PC-9 (cell line): ENCODE data around the gene FAT1. TPM values are rescaled to one million over a fixed set of nuclear protein-coding genes. Genes with fewer than 3 reads are reported as not detected.
A peak's percentile ranks its signal among the peaks of the same experiment; 100 is the strongest.

Source experiments
- BruUV-seq: library from RNA; stranded (reverse); fragments of 400-500 nt; replicated peaks from 2 replicates; lab custom pipeline; 2021; lab: Mats Ljungman, UMichigan
- CTCF ChIA-PET: fragments of 300-600 bp; sonication (Branson Sonifier 250); formaldehyde crosslinking; loops from one replicate; lab custom pipeline; 2022; ENCODE audit warnings: antibody characterized with exemption; lab: Charles Lee
- POLR2A ChIA-PET: fragments of 300-600 bp; sonication (Branson Sonifier 250); formaldehyde crosslinking; loops from one replicate; lab custom pipeline; 2022; ENCODE audit warnings: antibody characterized with exemption; ENCODE audit not compliant: unreplicated experiment; lab: Charles Lee
- DNase-seq, 2 experiments: peaks; one replicate each; pipeline versions ENCODE4 v3.0.0 to v3.0.0-alpha.2; 2015 to 2022; ENCODE audit warnings: mixed read lengths in 1 of 2
- H2AFZ ChIP-seq: fragments of 200-600 bp; sonication (generic); 2 replicates; pipeline ENCODE4 v1.8.1; 2017; ENCODE audit warnings: antibody characterized with exemption
- H3F3A ChIP-seq: fragments of 200-600 bp; sonication (generic); 2 replicates; pipeline ENCODE4 v1.8.1; 2017; ENCODE audit warnings: antibody characterized with exemption, mild to moderate bottlenecking, low read depth; ENCODE audit not compliant: insufficient read depth
- H3K27ac ChIP-seq: fragments of 200-600 bp; sonication (generic); 2 replicates; pipeline ENCODE4 v1.6.1; 2016; ENCODE audit warnings: mixed run types
- H3K27me3 ChIP-seq: fragments of 200-600 bp; sonication (generic); 2 replicates; pipeline ENCODE4 v1.6.1; 2016; ENCODE audit warnings: low read depth, mixed run types; ENCODE audit not compliant: insufficient read depth
- H3K36me3 ChIP-seq: fragments of 200-600 bp; sonication (generic); 2 replicates; pipeline ENCODE4 v1.6.1; 2016; ENCODE audit warnings: low read depth, mixed run types
- H3K4me1 ChIP-seq: fragments of 200-600 bp; sonication (generic); replicated peaks from 2 replicates; pipeline ENCODE4 v1.6.1; 2016; ENCODE audit warnings: mixed run types; ENCODE audit not compliant: insufficient read depth
- H3K4me2 ChIP-seq: fragments of 200-600 bp; sonication (generic); 2 replicates; pipeline ENCODE4 v1.6.1; 2017; ENCODE audit warnings: mixed run types
- H3K4me3 ChIP-seq: fragments of 200-600 bp; sonication (generic); 2 replicates; pipeline ENCODE4 v1.6.1; 2016; ENCODE audit warnings: mixed run types
- H3K79me2 ChIP-seq: fragments of 200-600 bp; sonication (generic); 2 replicates; pipeline ENCODE4 v1.6.1; 2017; ENCODE audit warnings: low read depth, mixed run types
- H3K9me2 ChIP-seq: fragments of 200-600 bp; sonication (generic); 2 replicates; pipeline ENCODE4 v1.8.1; 2017; ENCODE audit warnings: mild to moderate bottlenecking; ENCODE audit not compliant: insufficient read depth
- H3K9me3 ChIP-seq: fragments of 200-600 bp; sonication (generic); 2 replicates; pipeline ENCODE4 v1.8.1; 2016; ENCODE audit warnings: low read depth; ENCODE audit not compliant: insufficient read depth
- H4K20me1 ChIP-seq: fragments of 200-600 bp; sonication (generic); 2 replicates; pipeline ENCODE4 v1.8.1; 2017; ENCODE audit not compliant: insufficient read depth
- CTCF ChIP-seq: fragments of 200-600 bp; sonication (generic); conservative IDR thresholded peaks from 2 replicates; pipeline ENCODE4 v1.6.1; 2017; ENCODE audit warnings: mixed run types, antibody characterized with exemption, mild to moderate bottlenecking, moderate library complexity
- EZH2 ChIP-seq: fragments of 200-600 bp; sonication (generic); IDR thresholded peaks from 2 replicates; pipeline ENCODE4 v1.8.0; 2017; ENCODE audit warnings: antibody characterized with exemption, low read depth
- intact Hi-C: fragments of 100-400 bp; cut with micrococcal nuclease; formaldehyde crosslinking; loops from one replicate; pipeline ENCODE4 v1.10.0; 2022; ENCODE audit not compliant: unreplicated experiment
- total RNA-seq: library from RNA; stranded (reverse); gene quantifications from 2 replicates; pipeline ENCODE4 v1.2.3, GENCODE V29; 2021

The FAT1 gene
- total RNA-seq, 1 experiment from 2014 or later: 73.2 TPM

DNA sequence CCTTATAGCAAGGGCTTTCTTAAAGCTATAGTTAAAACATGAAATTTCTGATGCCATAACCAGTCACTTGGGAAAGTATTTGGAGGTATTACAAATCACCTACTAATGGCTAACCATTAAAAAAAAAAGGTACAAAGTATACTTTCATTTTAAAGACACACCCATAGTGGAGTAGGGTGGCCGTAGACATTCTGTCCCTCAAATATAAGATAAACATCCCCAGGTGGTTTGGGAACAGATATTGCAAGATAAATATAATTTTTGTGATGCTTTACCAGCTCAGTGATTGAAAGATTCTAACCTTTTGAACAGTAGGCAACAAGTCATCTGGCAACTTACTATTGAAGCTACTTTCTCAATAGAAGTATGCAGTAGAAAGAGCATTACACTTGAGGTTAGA lies 6.2 kb upstream of the FAT1 start:
- CTCF ChIA-PET: interaction anchor here (0.6 kb wide), 2 partner anchors 576 to 877 kb away, joined by 3 to 4 read pairs; no protein-coding TSS in a partner anchor
- intact Hi-C loops: loop anchor here (5.0 to 10.0 kb wide), 8 partner anchors 255 to 872 kb away; no protein-coding TSS in a partner anchor

DNA sequence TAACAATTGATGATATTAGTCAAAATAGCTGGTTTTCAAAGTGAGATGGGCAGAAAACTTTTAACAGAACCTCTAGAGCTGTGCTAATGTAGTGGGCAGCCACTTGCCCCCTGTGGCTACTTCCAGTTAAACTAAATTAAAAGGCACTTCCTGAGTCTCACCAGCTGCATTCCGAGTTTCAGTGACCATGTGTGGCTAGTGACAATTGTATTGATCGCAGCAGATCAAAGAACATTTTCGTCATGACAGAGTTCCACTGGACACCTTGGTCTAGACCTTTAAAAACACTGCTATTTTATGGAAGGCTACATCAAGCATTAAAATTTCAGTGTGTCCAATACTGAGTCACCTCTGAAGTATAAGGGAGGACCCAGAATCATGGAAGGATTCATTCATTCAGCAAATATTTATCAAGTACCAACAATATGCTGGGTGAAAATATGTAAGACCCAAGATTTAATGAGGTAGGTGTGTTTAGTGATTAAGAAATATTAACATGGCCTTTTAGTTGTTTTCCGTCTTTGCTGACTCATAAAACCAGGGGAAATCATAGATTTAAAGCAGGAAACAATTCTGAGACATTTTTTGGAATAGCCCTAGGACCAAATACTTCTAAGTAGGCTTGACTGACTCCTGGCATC lies 5.1 kb upstream of the FAT1 start:
- Histone ChIP-seq H3K27ac (peak overlapping the region; percentile 77), H3K79me2 (peaks cover 5% of the 10 kb centered on the region; the same call in 1 of the 2 replicates), H3K9me3 (no peaks in the 10 kb centered on the region), H3K27me3 (no peaks in the 10 kb centered on the region), H3K4me3 (peak overlapping the region; percentile 33; the same call in 1 of the 2 replicates), H2AFZ (no peak overlapping the region), H3K4me1 (peaks cover 34% of the 10 kb centered on the region), H4K20me1 (no peaks in the 10 kb centered on the region), H3K36me3 (no peaks in the 10 kb centered on the region), H3K9me2 (no peaks in the 10 kb centered on the region), H3K4me2 (peak overlapping the region; percentile 93), H3F3A (peaks cover 15% of the 10 kb centered on the region; the same call in 1 of the 2 replicates)
- ChIA-PET CTCF (no interaction called here), POLR2A (no interaction called here)
- BruUV-seq: no TSS peak
- peak in 1 of 2 experiments; percentile 94 for DNase-seq
- intact Hi-C loops: loop anchor here (5.0 to 10.0 kb wide), 8 partner anchors 254 to 874 kb away; no protein-coding TSS in a partner anchor
- TF ChIP-seq EZH2 (no peak), CTCF (no peak)

More for the DNA sequence above, 6.2 kb upstream of the FAT1 start:
- no TSS peak for BruUV-seq
- Histone ChIP-seq H4K20me1 (no peaks in the 10 kb centered on the region), H3K27me3 (no peaks in the 10 kb centered on the region), H3K36me3 (no peaks in the 10 kb centered on the region), H3K9me2 (no peaks in the 10 kb centered on the region), H3K79me2 (peaks cover 5% of the 10 kb centered on the region; the same call in 1 of the 2 replicates), H3K9me3 (no peaks in the 10 kb centered on the region), H3K4me1 (peaks cover 34% of the 10 kb centered on the region), H3K4me2 (peak overlapping the region; percentile 93), H3K4me3 (no peak overlapping the region), H2AFZ (no peak overlapping the region), H3K27ac (peak overlapping the region; percentile 77), H3F3A (peaks cover 15% of the 10 kb centered on the region; the same call in 1 of the 2 replicates)
- TF ChIP-seq EZH2 (no peak), CTCF (no peak)
- DNase-seq: peak in 1 of 2 experiments; percentile 68
- POLR2A ChIA-PET: no interaction called here

DNA sequence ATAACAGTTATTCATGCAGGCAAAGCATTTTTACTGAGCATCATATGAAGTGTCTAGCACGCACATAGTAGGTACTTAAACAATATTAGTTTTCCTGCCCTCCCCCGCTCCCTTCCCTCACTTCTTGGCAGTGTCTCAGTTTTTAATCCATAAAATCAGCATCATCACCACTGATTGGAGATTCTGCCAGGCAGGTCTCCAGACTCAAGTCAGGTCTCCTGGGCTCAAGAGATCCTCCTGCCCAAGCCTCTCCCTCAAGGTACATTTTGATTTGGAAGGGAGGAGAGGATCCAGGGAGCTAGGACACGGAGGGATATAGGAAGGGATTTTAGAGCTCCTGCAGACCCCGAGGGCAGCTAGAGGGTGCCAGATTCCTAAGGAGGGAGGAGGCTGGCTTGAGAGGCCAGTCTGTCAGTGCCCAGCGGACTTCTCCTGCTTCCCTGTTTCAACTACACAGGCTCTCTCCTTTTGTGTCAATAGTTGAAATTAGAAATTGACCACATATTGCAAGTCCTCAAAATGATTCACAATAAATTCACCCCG lies 4.4 kb upstream of the FAT1 start:
- Histone ChIP-seq H3K4me1 (peaks cover 34% of the 10 kb centered on the region), H4K20me1 (no peaks in the 10 kb centered on the region), H3K36me3 (no peaks in the 10 kb centered on the region), H3K4me2 (peak overlapping the region; percentile 93), H3K27ac (peak overlapping the region; percentile 77), H3K27me3 (no peaks in the 10 kb centered on the region), H3K9me2 (no peaks in the 10 kb centered on the region), H3K79me2 (peaks cover 8% of the 10 kb centered on the region), H3K4me3 (peak overlapping the region; percentile 98; the same call in 1 of the 2 replicates), H3K9me3 (no peaks in the 10 kb centered on the region), H2AFZ (no peak overlapping the region), H3F3A (peaks cover 15% of the 10 kb centered on the region; the same call in 1 of the 2 replicates)
- intact Hi-C loops: loop anchor here (1.0 to 10.0 kb wide), 10 partner anchors 37 to 874 kb away; no protein-coding TSS in a partner anchor
- peak; percentile 20 to 49 for DNase-seq
- TF ChIP-seq EZH2 (no peak), CTCF (no peak)
- ChIA-PET POLR2A (no interaction called here), CTCF (no interaction called here)
- no TSS peak for BruUV-seq
